ENCODE data around the gene CT47A7.
"Not testable (repeated sequence)": the region's sequence is repeated elsewhere in the genome, so short reads cannot be mapped to it uniquely, and the experiment has no call there.

CT47A7 gene

DNA sequence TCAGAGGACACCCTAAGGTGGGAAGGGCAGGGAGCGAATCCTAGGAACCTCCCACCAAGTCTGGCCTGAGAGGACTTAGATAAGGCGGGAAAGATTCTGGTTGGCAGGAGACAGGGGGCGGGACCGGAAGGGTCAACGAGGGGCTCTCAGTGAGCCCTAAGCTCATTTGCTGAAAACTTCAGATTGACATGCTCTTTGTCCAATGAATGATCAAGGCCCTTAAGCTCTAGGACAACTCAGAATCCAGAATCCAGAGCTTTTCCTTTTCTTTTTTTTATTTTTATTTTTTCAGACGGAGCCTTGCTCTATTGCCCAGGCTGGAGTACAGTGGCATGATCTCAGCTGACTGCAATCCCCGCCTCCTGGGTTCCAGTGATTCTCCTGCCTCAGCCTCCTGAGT, at the start of gene CT47A7:
Gene CT47A7, minus strand, starts transcription at position 101 of the 400 bp plus-strand sequence. CDS start 255 bp downstream, outside the sequence.
- not testable (repeated sequence) for DNase-seq

DNA sequence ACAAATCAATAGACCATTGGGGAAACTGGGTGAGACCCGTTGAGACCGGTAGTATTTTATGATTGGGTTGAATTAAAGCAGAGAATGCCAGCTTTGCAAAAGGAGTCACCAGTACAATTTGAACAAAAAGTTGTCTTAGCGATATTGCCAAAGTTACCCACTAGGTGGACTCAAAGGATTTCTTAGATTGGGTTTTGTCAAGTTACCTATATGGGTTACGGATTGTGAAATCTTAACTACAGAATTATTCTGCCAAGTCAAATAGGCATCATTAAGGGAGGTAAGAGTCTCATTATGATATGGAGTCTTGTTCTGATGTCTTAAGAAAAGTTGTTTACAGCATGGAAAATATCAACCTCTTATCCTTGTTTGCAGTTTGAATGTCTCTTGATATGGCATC, 44.2 kb upstream of the CT47A7 start:
- DNase-seq = no peak

DNA sequence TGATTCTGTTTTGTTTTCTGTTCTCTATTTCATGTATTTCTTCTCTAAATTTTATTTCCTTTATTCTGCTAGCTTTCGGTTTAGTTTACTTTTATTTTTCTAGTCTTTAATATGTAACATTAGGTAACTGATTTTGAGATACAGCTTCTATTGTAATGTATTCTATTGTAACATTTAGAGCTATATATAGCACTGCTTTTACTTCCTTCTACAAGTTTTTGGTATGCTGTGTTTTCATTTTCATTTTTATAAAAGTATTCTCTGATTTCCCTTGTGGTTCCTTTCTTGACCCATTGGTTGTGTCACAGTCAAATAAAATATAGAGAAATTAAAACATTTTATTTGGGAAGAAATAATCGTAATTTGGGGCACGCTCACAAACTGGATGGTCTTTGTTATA, 43.0 kb upstream of the CT47A7 start:
- DNase-seq = no peak

DNA sequence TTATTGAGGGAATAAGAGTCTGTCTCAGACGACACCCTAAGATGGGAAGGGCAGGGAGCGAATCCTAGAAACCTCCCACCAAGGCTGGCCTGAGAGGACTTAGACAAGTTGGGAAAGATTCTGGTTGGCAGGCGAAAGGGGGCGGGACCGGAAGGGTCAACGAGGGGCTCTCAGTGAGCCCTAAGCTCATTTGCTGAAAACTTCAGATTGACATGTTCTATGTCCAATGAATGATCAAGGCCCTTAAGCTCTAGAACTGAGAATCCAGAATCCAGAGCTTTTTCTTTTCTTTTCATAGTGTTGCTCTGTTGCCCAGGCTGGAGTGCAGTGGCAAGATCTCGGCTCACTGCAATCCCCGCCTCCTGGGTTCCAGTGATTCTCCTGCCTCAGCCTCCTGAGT, 29.3 kb upstream of the CT47A7 start, which contains the start of gene CT47A1:
Gene CT47A1, minus strand, starts transcription at position 101 of the 400 bp plus-strand sequence. CDS start 231 bp downstream, outside the sequence.
- not testable (repeated sequence) for DNase-seq
